HepG2 (cell line): ENCODE data around the gene LSM14B. TPM values are rescaled to one million over a fixed set of nuclear protein-coding genes. Genes with fewer than 3 reads are reported as not detected.

Experiments used
- ATAC-seq: fragments of 200-7000 bp; cut with Tn5 transposase; 3 replicates; pipeline ENCODE4 v1.9.1; 2020; ENCODE audit warnings: mild to moderate bottlenecking, moderate library complexity
- BruUV-seq: library from RNA; stranded (reverse); fragments of 400-500 nt; replicated peaks from 2 replicates; lab custom pipeline; 2021; lab: Mats Ljungman, UMichigan
- CTCF ChIA-PET: fragments of 300-600 bp; formaldehyde crosslinking; extraction: SDS; loops from one replicate; lab custom pipeline; 2021; ENCODE audit warnings: low total read pairs, inconsistent platforms, low intra/inter-chr PET ratio; lab: Yijun Ruan, JAX
- POLR2A ChIA-PET: fragments of 350-600 bp; sonication (Branson Sonifier 250); formaldehyde crosslinking; loops from one replicate; lab custom pipeline; 2020; ENCODE audit warnings: antibody characterized with exemption, inconsistent platforms; lab: Yijun Ruan, JAX
- DNase-seq: peaks from one replicate; pipeline ENCODE4 v3.0.0-alpha.2; 2015; ENCODE audit warnings: low spot score
- FAIRE-seq: peaks from 3 replicates; lab custom pipeline; 2011; peaks lifted over from hg19 to GRCh38; lab: Jason Lieb, UNC
- H2AFZ ChIP-seq: one replicate; pipeline ENCODE4 v1.6.1; 2011; ENCODE audit warnings: low read length, inconsistent platforms
- H3K27ac ChIP-seq: fragments of 300-600 bp; 3 replicates; pipeline ENCODE4 v1.8.0; 2011; ENCODE audit warnings: mixed run types, mild to moderate bottlenecking, mixed read lengths, low read length, inconsistent platforms; ENCODE audit not compliant: insufficient read depth; ENCODE audit errors: extremely low read length
- H3K27me3 ChIP-seq, 2 experiments: fragments of 200-600 bp in 1 of 2; 2 replicates in 1 of 2; 3 replicates in 1 of 2; pipeline versions ENCODE4 v1.6.0 to v1.8.0; 2011; ENCODE audit warnings: low read length in 2 of 2, mild to moderate bottlenecking in 2 of 2, moderate library complexity in 2 of 2, inconsistent platforms in 1 of 2; ENCODE audit not compliant: insufficient read depth in 2 of 2, control insufficient read depth in 1 of 2
- H3K36me3 ChIP-seq, 2 experiments: fragments of 200-600 bp in 1 of 2; replicated peaks in 1 of 2; 2 replicates in 1 of 2; 3 replicates in 1 of 2; pipeline versions ENCODE4 v1.5.1 to v1.8.0; 2011; ENCODE audit warnings: low read length in 2 of 2, inconsistent platforms in 1 of 2; ENCODE audit not compliant: insufficient read depth in 2 of 2, control insufficient read depth in 1 of 2
- H3K4me1 ChIP-seq: 2 replicates; pipeline ENCODE4 v1.5.1; 2012; ENCODE audit warnings: low read length, inconsistent platforms; ENCODE audit not compliant: insufficient read depth
- H3K4me2 ChIP-seq: 2 replicates; pipeline ENCODE4 v1.6.0; 2011; ENCODE audit warnings: low read depth, low read length, inconsistent platforms
- H3K4me3 ChIP-seq, 3 experiments: fragments of 200-600 bp in 1 of 3; sonication (generic), shearing (Covaris generic) in 1 of 3; replicated peaks in 1 of 3; 2 replicates each; pipeline ENCODE4 v1.5.1; 2011 to 2016; ENCODE audit warnings: low read length in 3 of 3, inconsistent platforms in 2 of 3, low read depth in 2 of 3, mild to moderate bottlenecking in 2 of 3, control low read depth in 1 of 3, mixed read lengths in 1 of 3; ENCODE audit not compliant: insufficient read depth in 1 of 3
- H3K79me2 ChIP-seq: one replicate; pipeline ENCODE4 v1.6.1; 2011; ENCODE audit warnings: low read length, inconsistent platforms; ENCODE audit not compliant: insufficient read depth
- H3K9ac ChIP-seq: 2 replicates; pipeline ENCODE4 v1.6.0; 2011; ENCODE audit warnings: mild to moderate bottlenecking, low read depth, low read length, inconsistent platforms; ENCODE audit not compliant: insufficient read depth
- H3K9me3 ChIP-seq: 2 replicates; pipeline ENCODE4 v1.5.1; 2012; ENCODE audit warnings: mild to moderate bottlenecking, low read length
- H4K20me1 ChIP-seq: 2 replicates; pipeline ENCODE4 v1.6.0; 2011; ENCODE audit warnings: inconsistent platforms, mild to moderate bottlenecking, low read length, moderate library complexity; ENCODE audit not compliant: insufficient read depth
- ASH2L ChIP-seq: fragments of 300-600, 200-600 bp; sonication (generic); IDR thresholded peaks from 2 replicates; pipeline ENCODE4 v1.7.0; 2017; ENCODE audit warnings: low read depth, mild to moderate bottlenecking, moderate library complexity, mixed read lengths, low read length; ENCODE audit not compliant: insufficient read length
- FOXA1 ChIP-seq, 2 experiments: fragments of 450-650 bp in 1 of 2; sonication (generic) in 1 of 2; formaldehyde crosslinking in 1 of 2; IDR thresholded peaks; 2 replicates each; pipeline versions ENCODE4 v1.4.0 to v1.6.1; 2016 to 2020; ENCODE audit warnings: missing genetic modification reagents in 1 of 2
- LCORL ChIP-seq, 2 experiments: fragments of 450-650 bp in 1 of 2; sonication (generic) in 1 of 2; formaldehyde crosslinking in 1 of 2; IDR thresholded peaks; 2 replicates each; pipeline versions ENCODE4 v1.5.0 to v1.6.1; 2017 to 2020; ENCODE audit warnings: antibody characterized with exemption in 1 of 2, missing genetic modification reagents in 1 of 2
- SAP130 ChIP-seq: IDR thresholded peaks from 2 replicates; pipeline ENCODE4 v1.6.1; 2016; ENCODE audit warnings: low read depth
- SNAPC5 ChIP-seq: sonication (generic); formaldehyde crosslinking; IDR thresholded peaks from 2 replicates; pipeline ENCODE4 v1.8.1; 2023; ENCODE audit warnings: mild to moderate bottlenecking, missing genetic modification reagents, borderline replicate concordance
- ZFP36 ChIP-seq: fragments of 150-350 bp; IDR thresholded peaks from 2 replicates; pipeline ENCODE4 v1.6.1; 2018; ENCODE audit warnings: borderline replicate concordance, low read length, low read depth; ENCODE audit not compliant: partially characterized antibody
- ZMYM3 ChIP-seq: sonication (generic); formaldehyde crosslinking; IDR thresholded peaks from 2 replicates; pipeline ENCODE4 v1.5.1; 2020; ENCODE audit warnings: mild to moderate bottlenecking, missing genetic modification reagents
- ZNF556 ChIP-seq: sonication (generic); formaldehyde crosslinking; IDR thresholded peaks from 2 replicates; pipeline ENCODE4 v1.4.0; 2020; ENCODE audit warnings: mild to moderate bottlenecking, missing genetic modification reagents, borderline replicate concordance
- ZNF572 ChIP-seq: sonication (generic); formaldehyde crosslinking; IDR thresholded peaks from 2 replicates; pipeline ENCODE4 v1.5.1; 2020; ENCODE audit warnings: mild to moderate bottlenecking, missing genetic modification reagents
- WGBS: methylation state at CpG from one replicate; pipeline ENCODE4 v1.1.6; 2017; ENCODE audit warnings: low lambda C conversion rate; 5-methylcytosine and 5-hydroxymethylcytosine counted together
- in situ Hi-C: cut with HindIII; loops from 2 replicates; pipeline ENCODE4 v1.10.0; 2017; ENCODE audit warnings: low pct_unique_long_range_greater_than_20kb; ENCODE audit not compliant: extremely low pct_ligation_motif_present
- intact Hi-C: fragments of 100-400 bp; cut with micrococcal nuclease; formaldehyde crosslinking; loops from one replicate; pipeline ENCODE4 v1.10.0; 2022; ENCODE audit not compliant: unreplicated experiment
- polyA plus RNA-seq, 8 experiments: library from polyadenylated mRNA; depleted of rRNA in 3 of 8; stranded (reverse) in 7 of 8; unstranded in 1 of 8; fragments of >200 nt; fragmentation: Illumina TruSeq in 4 of 8; extraction: Trizol in 4 of 8; gene quantifications; 2 replicates each; pipeline versions ENCODE4 v1.2.1 to v1.2.3, GENCODE V29; 2011 to 2016; ENCODE audit warnings: low read depth in 4 of 8, missing spikeins in 1 of 8, mixed read lengths in 1 of 8; ENCODE audit not compliant: insufficient read depth in 1 of 8
- total RNA-seq, 5 experiments: library from RNA; depleted of rRNA; stranded (reverse); fragments of >200 nt; fragmentation: Illumina TruSeq; extraction: Trizol; gene quantifications; 2 replicates each; pipeline ENCODE4 v1.2.3, GENCODE V29; 2016; ENCODE audit warnings: low read depth in 1 of 5
- TF ChIP-seq, protein P1 (sequence below): sonication (generic); formaldehyde crosslinking; IDR thresholded peaks from 2 replicates; pipeline ENCODE4 v1.5.1; 2020; ENCODE audit warnings: missing genetic modification reagents, mild to moderate bottlenecking, borderline replicate concordance
- TF ChIP-seq, protein P2 (sequence below), 2 experiments: sonication (generic) in 1 of 2; formaldehyde crosslinking in 1 of 2; IDR thresholded peaks; 2 replicates each; pipeline versions ENCODE4 v1.5.1 to v1.6.1; 2011 to 2020; ENCODE audit warnings: borderline replicate concordance in 1 of 2, low read depth in 1 of 2, low read length in 1 of 2, mild to moderate bottlenecking in 1 of 2, missing genetic modification reagents in 1 of 2, moderate library complexity in 1 of 2

LSM14B gene
- total and polyA plus RNA-seq, 2 of the 13 experiments (the other 11 are each of a cell fraction or from before 2014, with no cell fraction given), result 43.3 to 79.2 TPM

DNA sequence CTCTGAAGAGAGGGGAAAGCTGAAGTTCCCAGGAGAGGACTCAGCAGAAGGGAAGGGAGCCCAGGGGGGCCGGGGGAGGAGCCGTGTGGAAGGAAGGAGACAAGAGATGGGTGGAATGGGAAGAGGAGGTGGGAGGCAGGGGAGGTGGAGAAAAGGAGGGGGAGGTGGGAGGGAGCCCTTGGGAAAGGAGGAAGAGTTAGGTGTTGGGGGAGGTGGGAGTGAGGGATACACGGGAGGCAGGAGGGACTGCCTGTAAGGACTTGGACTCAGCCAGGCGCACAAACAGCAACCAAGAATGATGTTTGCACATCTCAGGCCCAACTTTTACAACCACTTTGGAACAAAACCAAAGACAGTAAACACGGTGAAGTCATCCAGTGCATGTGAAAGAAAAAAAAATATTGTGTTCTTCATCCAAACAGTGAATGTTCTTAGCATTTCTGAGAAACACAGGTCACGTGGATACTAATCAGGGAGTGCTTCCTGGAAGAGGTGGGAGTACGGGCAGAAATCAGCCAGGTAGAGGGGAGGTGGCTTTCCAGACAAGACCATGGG lies 17.4 kb upstream of the LSM14B start:
- Histone ChIP-seq H3K4me1 (peaks cover 13% of the 10 kb centered on the region), H2AFZ (no peak overlapping the region), H3K9me3 (peaks cover 29% of the 10 kb centered on the region), H3K9ac (no peak overlapping the region), H3K79me2 (no peaks in the 10 kb centered on the region), H3K36me3 (no peaks in the 10 kb centered on the region), H3K4me3 (no peak overlapping the region), H3K27me3 (peaks cover 18 to 40% of the 10 kb centered on the region in 2 experiments), H3K4me2 (no peak overlapping the region; the same call in 1 of the 2 replicates), H4K20me1 (no peaks in the 10 kb centered on the region), H3K27ac (no peak overlapping the region)
- intact Hi-C loops (no loop called here), in situ Hi-C loops (no loop called here)
- no peak for DNase-seq
- 15% methylated on average over 7 of the region's 7 CpGs for WGBS
- TF ChIP-seq LCORL (IDR thresholded peaks at IDR 0.05), result no peak
- TF ChIP-seq LCORL (CRISPR knock-in tag; IDR thresholded peaks at IDR 0.05), result no peak
- no peak for TF ChIP-seq ZNF572 (CRISPR knock-in tag)
- TF ChIP-seq SNAPC5 (CRISPR knock-in tag), result no peak
- no peak for TF ChIP-seq FOXA1 (IDR thresholded peaks at IDR 0.05)
- 0 out of 2 replicates have a peak, but pooled peaks have one; percentile 11 for TF ChIP-seq FOXA1 (CRISPR knock-in tag; IDR thresholded peaks at IDR 0.05)
- no peak for TF ChIP-seq SAP130
- 0 out of 2 replicates have a peak, but pooled peaks have one; percentile 39 for TF ChIP-seq ZMYM3 (CRISPR knock-in tag)
- TF ChIP-seq ZNF556 (CRISPR knock-in tag), result no peak
- TF ChIP-seq, protein P1, sequence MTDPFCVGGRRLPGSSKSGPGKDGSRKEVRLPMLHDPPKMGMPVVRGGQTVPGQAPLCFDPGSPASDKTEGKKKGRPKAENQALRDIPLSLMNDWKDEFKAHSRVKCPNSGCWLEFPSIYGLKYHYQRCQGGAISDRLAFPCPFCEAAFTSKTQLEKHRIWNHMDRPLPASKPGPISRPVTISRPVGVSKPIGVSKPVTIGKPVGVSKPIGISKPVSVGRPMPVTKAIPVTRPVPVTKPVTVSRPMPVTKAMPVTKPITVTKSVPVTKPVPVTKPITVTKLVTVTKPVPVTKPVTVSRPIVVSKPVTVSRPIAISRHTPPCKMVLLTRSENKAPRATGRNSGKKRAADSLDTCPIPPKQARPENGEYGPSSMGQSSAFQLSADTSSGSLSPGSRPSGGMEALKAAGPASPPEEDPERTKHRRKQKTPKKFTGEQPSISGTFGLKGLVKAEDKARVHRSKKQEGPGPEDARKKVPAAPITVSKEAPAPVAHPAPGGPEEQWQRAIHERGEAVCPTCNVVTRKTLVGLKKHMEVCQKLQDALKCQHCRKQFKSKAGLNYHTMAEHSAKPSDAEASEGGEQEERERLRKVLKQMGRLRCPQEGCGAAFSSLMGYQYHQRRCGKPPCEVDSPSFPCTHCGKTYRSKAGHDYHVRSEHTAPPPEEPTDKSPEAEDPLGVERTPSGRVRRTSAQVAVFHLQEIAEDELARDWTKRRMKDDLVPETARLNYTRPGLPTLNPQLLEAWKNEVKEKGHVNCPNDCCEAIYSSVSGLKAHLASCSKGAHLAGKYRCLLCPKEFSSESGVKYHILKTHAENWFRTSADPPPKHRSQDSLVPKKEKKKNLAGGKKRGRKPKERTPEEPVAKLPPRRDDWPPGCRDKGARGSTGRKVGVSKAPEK (CRISPR knock-in tag), result no peak
- peak; percentile 80 for TF ChIP-seq ZFP36
- no peak for TF ChIP-seq ASH2L
- TF ChIP-seq, protein P2, sequence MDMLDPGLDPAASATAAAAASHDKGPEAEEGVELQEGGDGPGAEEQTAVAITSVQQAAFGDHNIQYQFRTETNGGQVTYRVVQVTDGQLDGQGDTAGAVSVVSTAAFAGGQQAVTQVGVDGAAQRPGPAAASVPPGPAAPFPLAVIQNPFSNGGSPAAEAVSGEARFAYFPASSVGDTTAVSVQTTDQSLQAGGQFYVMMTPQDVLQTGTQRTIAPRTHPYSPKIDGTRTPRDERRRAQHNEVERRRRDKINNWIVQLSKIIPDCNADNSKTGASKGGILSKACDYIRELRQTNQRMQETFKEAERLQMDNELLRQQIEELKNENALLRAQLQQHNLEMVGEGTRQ (IDR thresholded peaks at IDR 0.05; ENCODE audit: low read depth, low read length), result no peak
- TF ChIP-seq, protein P2 (CRISPR knock-in tag; IDR thresholded peaks at IDR 0.05; ENCODE audit: borderline replicate concordance), result no peak
- no peak for FAIRE-seq
- no peak for ATAC-seq
- no TSS peak for BruUV-seq
- ChIA-PET POLR2A (interaction anchor here (3.2 kb wide), 1 partner anchor 15 kb away, joined by 21 read pairs; no protein-coding TSS in a partner anchor), CTCF (no interaction called here)
